ENCODE data around the gene MYO1B.

GRCh38 chr2:191411472-191411871 is 166.3 kb downstream of the MYO1B start:
- TF ChIP-seq EZH2phosphoT487 (IDR thresholded peaks at IDR 0.05; ENCODE audit: insufficient read depth, low read depth) (no peak), EZH2 (IDR thresholded peaks at IDR 0.05; ENCODE audit: insufficient read depth, poor library complexity, severe bottlenecking) (no peak)

All from GM23248 (cell line).